H1 (cell line): ENCODE measurements around the gene AQP2. TPM values are rescaled to one million over a fixed set of nuclear protein-coding genes. Genes with fewer than 3 reads are reported as not detected.

Source experiments
- CTCF ChIA-PET: fragments of 300-600 bp; sonication (Branson Sonifier 250); formaldehyde crosslinking; loops from one replicate; lab custom pipeline; 2021; ENCODE audit not compliant: partially characterized antibody; lab: Charles Lee
- POLR2A ChIA-PET: fragments of 300-600 bp; sonication (Branson Sonifier 250); formaldehyde crosslinking; loops from one replicate; lab custom pipeline; 2021; ENCODE audit warnings: inconsistent platforms; ENCODE audit not compliant: partially characterized antibody; lab: Charles Lee
- DNase-seq, 2 experiments: peaks; one replicate each; pipeline versions ENCODE4 v3.0.0 to v3.0.0-alpha.2; 2010 to 2022; ENCODE audit warnings: low spot score in 2 of 2, low read depth in 1 of 2, mixed read lengths in 1 of 2
- FAIRE-seq: peaks from 2 replicates; lab custom pipeline; 2011; peaks lifted over from hg19 to GRCh38; lab: Jason Lieb, UNC
- H2AFZ ChIP-seq: 2 replicates; pipeline ENCODE4 v1.8.1; 2012; ENCODE audit warnings: low read length, inconsistent platforms
- H2AK5ac ChIP-seq: 2 replicates; pipeline ENCODE4 v1.6.1; 2013; ENCODE audit warnings: low read depth, low read length
- H2BK120ac ChIP-seq: replicated peaks from 2 replicates; pipeline ENCODE3; 2013; ENCODE audit warnings: low read depth, low read length, inconsistent platforms
- H2BK12ac ChIP-seq: 2 replicates; pipeline ENCODE4 v1.6.1; 2013; ENCODE audit warnings: low read depth, low read length
- H2BK15ac ChIP-seq: 2 replicates; pipeline ENCODE4 v1.6.1; 2013; ENCODE audit warnings: low read length
- H2BK20ac ChIP-seq: 2 replicates; pipeline ENCODE4 v1.6.1; 2013; ENCODE audit warnings: low read length
- H2BK5ac ChIP-seq: 2 replicates; pipeline ENCODE4 v1.6.1; 2013; ENCODE audit warnings: low read depth, low read length
- H3K14ac ChIP-seq: 2 replicates; pipeline ENCODE4 v1.6.1; 2013; ENCODE audit warnings: inconsistent platforms; ENCODE audit not compliant: insufficient read length
- H3K18ac ChIP-seq: 2 replicates; pipeline ENCODE4 v1.6.1; 2013; ENCODE audit warnings: low read length; ENCODE audit errors: extremely low read depth
- H3K23ac ChIP-seq: 2 replicates; pipeline ENCODE4 v1.6.1; 2013; ENCODE audit warnings: inconsistent platforms; ENCODE audit not compliant: insufficient read length
- H3K23me2 ChIP-seq: 2 replicates; pipeline ENCODE4 v1.6.1; 2013; ENCODE audit warnings: low read depth, low read length
- H3K27ac ChIP-seq: 2 replicates; pipeline ENCODE4 v1.6.1; 2011; ENCODE audit warnings: low read depth, low read length, inconsistent platforms
- H3K27me3 ChIP-seq, 4 experiments: replicated peaks in 1 of 4; 1 replicate in 1 of 4; 2 replicates in 3 of 4; pipeline versions ENCODE4 v1.6.1 to v1.8.1; 2011 to 2013; ENCODE audit warnings: low read length in 3 of 4, mild to moderate bottlenecking in 3 of 4, inconsistent platforms in 2 of 4, mixed read lengths in 2 of 4, moderate library complexity in 1 of 4; ENCODE audit not compliant: control insufficient read depth in 3 of 4, insufficient read depth in 3 of 4; ENCODE audit errors: extremely low read depth in 1 of 4
- H3K36me3 ChIP-seq, 4 experiments: 2 replicates each; pipeline versions ENCODE4 v1.6.1 to v1.8.1; 2011 to 2013; ENCODE audit warnings: mild to moderate bottlenecking in 4 of 4, low read length in 3 of 4, moderate library complexity in 2 of 4, control low read depth in 1 of 4, inconsistent platforms in 1 of 4; ENCODE audit not compliant: insufficient read depth in 4 of 4, control insufficient read depth in 2 of 4
- H3K4ac ChIP-seq: replicated peaks from 2 replicates; pipeline ENCODE3; 2013; ENCODE audit warnings: low read length, low read depth, mixed read lengths, inconsistent platforms; ENCODE audit not compliant: insufficient read length
- H3K4me1 ChIP-seq, 4 experiments: replicated peaks in 1 of 4; 1 replicate in 1 of 4; 2 replicates in 3 of 4; pipeline versions ENCODE4 v1.6.1 to v1.8.1; 2011 to 2013; ENCODE audit warnings: low read length in 3 of 4, inconsistent platforms in 2 of 4, mixed read lengths in 1 of 4; ENCODE audit not compliant: insufficient read depth in 4 of 4, control insufficient read depth in 3 of 4
- H3K4me2 ChIP-seq, 2 experiments: 2 replicates each; pipeline versions ENCODE4 v1.6.1 to v1.8.1; 2011 to 2013; ENCODE audit warnings: low read depth in 2 of 2, low read length in 2 of 2, control low read depth in 1 of 2, inconsistent platforms in 1 of 2, mild to moderate bottlenecking in 1 of 2; ENCODE audit not compliant: insufficient read depth in 1 of 2
- H3K4me3 ChIP-seq, 4 experiments: fragments of 200-600, 300-600 bp in 1 of 4; sonication (generic), shearing (Covaris generic), sonication (Bioruptor Twin) in 1 of 4; 2 replicates each; pipeline versions ENCODE4 v1.5.1 to v1.8.1; 2011 to 2016; ENCODE audit warnings: low read length in 4 of 4, low read depth in 3 of 4, control low read depth in 2 of 4, inconsistent platforms in 2 of 4, mild to moderate bottlenecking in 2 of 4, mixed read lengths in 1 of 4, moderate library complexity in 1 of 4; ENCODE audit not compliant: insufficient read depth in 2 of 4; ENCODE audit errors: extremely low read depth in 1 of 4
- H3K56ac ChIP-seq: replicated peaks from 2 replicates; pipeline ENCODE3; 2013; ENCODE audit warnings: low read depth, mild to moderate bottlenecking, mixed read lengths, low read length, inconsistent platforms; ENCODE audit not compliant: insufficient read length
- H3K79me1 ChIP-seq: 2 replicates; pipeline ENCODE4 v1.6.1; 2013; ENCODE audit warnings: low read depth, low read length, control low read depth
- H3K79me2 ChIP-seq, 2 experiments: 2 replicates each; pipeline versions ENCODE4 v1.6.1 to v1.8.1; 2012 to 2013; ENCODE audit warnings: low read length in 2 of 2, mild to moderate bottlenecking in 2 of 2, inconsistent platforms in 1 of 2; ENCODE audit not compliant: insufficient read depth in 2 of 2, control insufficient read depth in 1 of 2
- H3K9ac ChIP-seq, 4 experiments: replicated peaks in 1 of 4; 1 replicate in 1 of 4; 2 replicates in 3 of 4; pipeline versions ENCODE4 v1.6.1 to v1.8.1; 2011 to 2013; ENCODE audit warnings: low read depth in 3 of 4, low read length in 3 of 4, control low read depth in 2 of 4, mild to moderate bottlenecking in 2 of 4, moderate library complexity in 2 of 4, inconsistent platforms in 1 of 4; ENCODE audit errors: extremely low read depth in 1 of 4
- H3K9me3 ChIP-seq, 2 experiments: 2 replicates each; pipeline versions ENCODE4 v1.6.1 to v1.8.1; 2012 to 2013; ENCODE audit warnings: mild to moderate bottlenecking in 2 of 2, moderate library complexity in 2 of 2, control low read depth in 1 of 2, inconsistent platforms in 1 of 2, low read depth in 1 of 2, low read length in 1 of 2, mixed read lengths in 1 of 2; ENCODE audit not compliant: insufficient read depth in 2 of 2
- H4K20me1 ChIP-seq, 2 experiments: replicated peaks in 1 of 2; 2 replicates each; pipeline versions ENCODE3 to v1.8.1; 2011 to 2013; ENCODE audit warnings: inconsistent platforms in 2 of 2, low read length in 2 of 2, mild to moderate bottlenecking in 1 of 2; ENCODE audit not compliant: insufficient read depth in 2 of 2, control insufficient read depth in 1 of 2
- H4K5ac ChIP-seq: 2 replicates; pipeline ENCODE4 v1.6.1; 2013; ENCODE audit warnings: low read length, low read depth, mixed read lengths, inconsistent platforms; ENCODE audit not compliant: insufficient read length
- H4K8ac ChIP-seq: 2 replicates; pipeline ENCODE4 v1.8.0; 2013; ENCODE audit warnings: mild to moderate bottlenecking, moderate library complexity, low read length, inconsistent platforms; ENCODE audit not compliant: insufficient read depth; ENCODE audit errors: extremely low read depth
- H4K91ac ChIP-seq: replicated peaks from 2 replicates; pipeline ENCODE3; 2013; ENCODE audit warnings: low read length, mixed read lengths, inconsistent platforms; ENCODE audit not compliant: insufficient read length
- BCL11A ChIP-seq, 2 experiments: IDR thresholded peaks; one replicate each; pipeline ENCODE4 v1.6.1; 2011; ENCODE audit warnings: low read depth in 2 of 2, low read length in 2 of 2, mild to moderate bottlenecking in 2 of 2
- JUN ChIP-seq: IDR thresholded peaks from 2 replicates; pipeline ENCODE4 v1.6.1; 2011; ENCODE audit warnings: low read depth, mild to moderate bottlenecking, improper control_type of control experiment, low read length
- POLR2A ChIP-seq, 2 experiments: IDR thresholded peaks; 1 replicate in 1 of 2; 2 replicates in 1 of 2; pipeline ENCODE4 v1.6.1; 2011; ENCODE audit warnings: low read depth in 2 of 2, low read length in 2 of 2, mild to moderate bottlenecking in 2 of 2; ENCODE audit errors: control extremely low read depth in 1 of 2
- POLR2AphosphoS5 ChIP-seq: IDR thresholded peaks from 2 replicates; pipeline ENCODE4 v1.6.1; 2011; ENCODE audit warnings: low read depth, low read length
- RNF2 ChIP-seq: fragments of 200-900, 300-1000 bp; sonication (generic); IDR thresholded peaks from 2 replicates; pipeline ENCODE4 v1.7.1; 2016; ENCODE audit warnings: borderline replicate concordance, low read depth, mild to moderate bottlenecking, antibody characterized with exemption, low read length; ENCODE audit not compliant: poor library complexity, severe bottlenecking; ENCODE audit errors: missing control alignments
- SP1 ChIP-seq: IDR thresholded peaks from 2 replicates; pipeline ENCODE4 v1.6.1; 2011; ENCODE audit warnings: low read depth, low read length
- ZNF274 ChIP-seq: IDR thresholded peaks from 2 replicates; pipeline ENCODE4 v1.7.0; 2012; ENCODE audit warnings: low read length, borderline replicate concordance; ENCODE audit errors: extremely low read depth
- WGBS, 2 experiments: shearing (Covaris generic) in 1 of 2; methylation state at CpG; one replicate each; pipeline versions ENCODE4 v1.1.6 to v1.1.7; 2013 to 2015; ENCODE audit warnings: low lambda C conversion rate in 2 of 2, mixed read lengths in 2 of 2, inconsistent platforms in 1 of 2, low coverage in 1 of 2, missing lambda C conversion rate in 1 of 2; ENCODE audit not compliant: insufficient replicate concordance in 2 of 2, insufficient coverage in 1 of 2, insufficient read length in 1 of 2; ENCODE audit errors: extremely low coverage in 1 of 2, missing lambda C conversion rate in 1 of 2; 5-methylcytosine and 5-hydroxymethylcytosine counted together
- polyA plus RNA-seq, 7 experiments: library from polyadenylated mRNA; depleted of rRNA in 3 of 7; stranded (reverse) in 5 of 7; unstranded in 2 of 7; fragments of >200 nt in 5 of 7; fragments of 200-250 nt in 2 of 7; gene quantifications; 1 replicate in 5 of 7; 2 replicates in 1 of 7; 4 replicates in 1 of 7; pipeline versions ENCODE4 v1.2.1 to v1.2.3, GENCODE V29; 2011 to 2013; ENCODE audit warnings: missing spikeins in 2 of 7, mixed read lengths in 2 of 7
- total RNA-seq: library from RNA; stranded (reverse); fragmentation: NEBNext Ultra II Directional; extraction: Animal tissue kit (Norgen Biotek cat#: 25700); gene quantifications from 2 replicates; pipeline ENCODE4 v1.2.1, GENCODE V29; 2021
- TF ChIP-seq, protein P1 (sequence below): IDR thresholded peaks from 2 replicates; pipeline ENCODE4 v1.6.1; 2012; ENCODE audit warnings: inconsistent platforms

The AQP2 gene
- total and polyA plus RNA-seq, 2 of the 8 experiments (the other 6 are each of a cell fraction or from before 2014, with no cell fraction given) = not detected

DNA sequence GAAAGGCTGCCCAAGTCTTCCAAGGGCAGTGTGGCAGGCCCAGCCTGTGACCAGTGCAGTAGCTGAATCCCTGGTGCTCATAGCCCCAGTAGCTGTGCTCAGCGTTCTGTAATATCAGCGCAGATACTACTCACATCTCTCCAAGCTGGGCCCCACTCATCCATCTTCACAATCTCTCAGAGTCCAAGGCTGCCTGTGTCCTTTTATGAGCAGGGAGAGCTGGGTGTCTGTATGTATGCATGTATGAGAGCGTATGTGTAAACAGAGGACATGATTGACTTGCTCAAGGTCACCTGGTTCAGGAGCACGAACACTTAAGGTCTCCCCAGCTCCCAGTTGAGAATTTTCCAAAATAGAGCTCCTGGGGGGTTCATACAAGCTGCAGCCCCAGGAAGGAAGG, 27.6 kb downstream of the AQP2 start:
- H4K91ac ChIP-seq = no peak overlapping the region
- H3K27ac ChIP-seq = no peak overlapping the region
- H2BK5ac ChIP-seq = no peak overlapping the region
- no peak overlapping the region for H2AK5ac ChIP-seq
- no peaks in the 10 kb centered on the region for H4K20me1 ChIP-seq
- no peak overlapping the region for H4K8ac ChIP-seq
- no peak overlapping the region for H3K4ac ChIP-seq
- H3K18ac ChIP-seq = no peak overlapping the region
- H3K23me2 ChIP-seq = no peaks in the 10 kb centered on the region
- FAIRE-seq (no peak), DNase-seq (no peak)
- H3K36me3 ChIP-seq = no peaks in the 10 kb centered on the region
- no peak overlapping the region for H3K56ac ChIP-seq
- no peaks in the 10 kb centered on the region for H3K27me3 ChIP-seq
- no peaks in the 10 kb centered on the region for H3K9me3 ChIP-seq
- no peak overlapping the region for H2BK12ac ChIP-seq
- H3K14ac ChIP-seq = no peak overlapping the region
- H3K4me3 ChIP-seq = no peak overlapping the region
- WGBS, 2 experiments = 95% methylated on average over 4 of the region's 4 CpGs; no CpG with 5 or more reads in 1 of the 2 experiments
- H3K79me2 ChIP-seq = no peaks in the 10 kb centered on the region
- no peak overlapping the region for H2BK120ac ChIP-seq
- H3K4me1 ChIP-seq = peaks cover 0 to 9% (median 2%) of the 10 kb centered on the region in 4 experiments; a peak in 3 of 7 replicates
- no peak overlapping the region for H2BK15ac ChIP-seq
- no peaks in the 10 kb centered on the region for H3K79me1 ChIP-seq
- H3K4me2 ChIP-seq = no peak overlapping the region
- H4K5ac ChIP-seq = no peak overlapping the region
- TF ChIP-seq JUN (no peak), POLR2A (IDR thresholded peaks at IDR 0.05; ENCODE audit: control extremely low read depth in 1 of 2, low read depth in 2 of 2, low read length in 2 of 2) (no peak), RNF2 (no peak), ZNF274 (no peak), BCL11A (IDR thresholded peaks at IDR 0.05; ENCODE audit: low read depth in 2 of 2, low read length in 2 of 2) (no peak), POLR2AphosphoS5 (no peak), SP1 (no peak)
- TF ChIP-seq, protein P1, sequence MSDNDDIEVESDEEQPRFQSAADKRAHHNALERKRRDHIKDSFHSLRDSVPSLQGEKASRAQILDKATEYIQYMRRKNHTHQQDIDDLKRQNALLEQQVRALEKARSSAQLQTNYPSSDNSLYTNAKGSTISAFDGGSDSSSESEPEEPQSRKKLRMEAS = no peak
- CTCF ChIA-PET = interaction anchor here (1.0 to 23.0 kb wide), 9 partner anchors 9 to 111 kb away, joined by 3 to 420 read pairs (median 4); partner anchors contain the start of genes AQP5, AQP6, ASIC1 and SMARCD1
- no peak overlapping the region for H3K23ac ChIP-seq
- H2BK20ac ChIP-seq = no peak overlapping the region
- POLR2A ChIA-PET = interaction anchor here (1.3 kb wide), 1 partner anchor 17 kb away, joined by 4 read pairs; no protein-coding TSS in a partner anchor
- no peak overlapping the region for H3K9ac ChIP-seq
- H2AFZ ChIP-seq = no peak overlapping the region
